ENCODE measurements around the gene ABRACL. TPM values are rescaled to one million over a fixed set of nuclear protein-coding genes. Genes with fewer than 3 reads are reported as not detected.

ABRACL gene
- total and polyA plus RNA-seq, 2 of the 8 experiments (the other 6 are each of a cell fraction or from before 2014, with no cell fraction given): 103 to 167 TPM

DNA sequence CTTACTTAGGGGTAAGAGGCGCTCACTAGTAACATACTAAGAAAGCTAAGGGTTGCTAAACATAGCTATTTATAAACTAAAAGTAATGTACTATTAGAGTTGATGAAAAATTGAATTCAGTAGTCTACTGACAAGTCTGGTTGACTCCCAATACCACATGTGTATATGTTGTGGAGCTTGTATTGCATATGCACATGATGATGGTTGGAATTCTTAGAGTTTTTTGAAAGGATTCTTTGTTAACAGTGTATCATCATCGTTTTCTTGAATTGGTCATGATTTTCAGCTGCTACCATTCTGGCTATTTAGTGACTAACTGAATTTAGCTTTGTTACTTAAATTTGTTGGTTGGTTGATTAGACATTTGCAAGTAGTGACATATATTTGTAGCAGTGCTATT is 27.2 kb downstream of the ABRACL start:
- ChIA-PET CTCF (ENCODE audit: partially characterized antibody) (interaction anchor here (1.1 to 1.9 kb wide), 2 partner anchors 10 to 15 kb away, joined by 3 to 5 read pairs; no protein-coding TSS in a partner anchor), POLR2A (ENCODE audit: partially characterized antibody) (no interaction called here)
- H3K18ac ChIP-seq (ENCODE audit: extremely low read depth, low read length): no peak overlapping the region
- H2BK12ac ChIP-seq (ENCODE audit: low read depth, low read length): no peak overlapping the region
- no peak overlapping the region for H3K23ac ChIP-seq (ENCODE audit: insufficient read length)
- no peaks in the 10 kb centered on the region for H3K9me3 ChIP-seq (ENCODE audit: insufficient read depth in 2 of 2, low read depth in 1 of 2, low read length in 1 of 2)
- H2AFZ ChIP-seq (ENCODE audit: low read length): no peak overlapping the region
- no peaks in the 10 kb centered on the region for H3K79me1 ChIP-seq (ENCODE audit: low read depth, low read length)
- no peak overlapping the region for H2BK15ac ChIP-seq (ENCODE audit: low read length)
- H2BK20ac ChIP-seq (ENCODE audit: low read length): no peak overlapping the region
- no peak overlapping the region for H4K8ac ChIP-seq (ENCODE audit: extremely low read depth, insufficient read depth, low read length)
- FAIRE-seq (no peak), DNase-seq (ENCODE audit: low read depth in 1 of 2, low spot score in 2 of 2) (no peak)
- H3K36me3 ChIP-seq (ENCODE audit: control insufficient read depth in 2 of 4, insufficient read depth in 4 of 4, low read length in 3 of 4): no peaks in the 10 kb centered on the region
- H4K91ac ChIP-seq (replicated peaks; ENCODE audit: insufficient read length, low read length): no peak overlapping the region
- H4K20me1 ChIP-seq (replicated peaks in 1 of 2; ENCODE audit: control insufficient read depth in 1 of 2, insufficient read depth in 2 of 2, low read length in 2 of 2): no peaks in the 10 kb centered on the region
- no peaks in the 10 kb centered on the region for H3K79me2 ChIP-seq (ENCODE audit: control insufficient read depth in 1 of 2, insufficient read depth in 2 of 2, low read length in 2 of 2)
- no peaks in the 10 kb centered on the region for H3K23me2 ChIP-seq (ENCODE audit: low read depth, low read length)
- H3K4me3 ChIP-seq (ENCODE audit: extremely low read depth in 1 of 4, insufficient read depth in 2 of 4, low read depth in 3 of 4, low read length in 4 of 4): no peak overlapping the region
- 90% methylated on average over 2 of the region's 2 CpGs; no CpG with 5 or more reads in 1 of the 2 experiments for WGBS, 2 experiments (ENCODE audit: extremely low coverage in 1 of 2, insufficient coverage in 1 of 2, insufficient read length in 1 of 2, insufficient replicate concordance in 2 of 2, low coverage in 1 of 2, low lambda C conversion rate in 2 of 2, missing lambda C conversion rate in 1 of 2)
- H2BK5ac ChIP-seq (ENCODE audit: low read depth, low read length): no peak overlapping the region
- no peak overlapping the region for H3K56ac ChIP-seq (replicated peaks; ENCODE audit: insufficient read length, low read depth, low read length)
- no peak overlapping the region for H2AK5ac ChIP-seq (ENCODE audit: low read depth, low read length)
- H3K4ac ChIP-seq (replicated peaks; ENCODE audit: insufficient read length, low read depth, low read length): no peak overlapping the region
- no peak overlapping the region for H2BK120ac ChIP-seq (replicated peaks; ENCODE audit: low read depth, low read length)
- no peak overlapping the region for H3K9ac ChIP-seq (replicated peaks in 1 of 4; ENCODE audit: extremely low read depth in 1 of 4, low read depth in 3 of 4, low read length in 3 of 4)
- H3K27me3 ChIP-seq (replicated peaks in 1 of 4; ENCODE audit: control insufficient read depth in 3 of 4, extremely low read depth in 1 of 4, insufficient read depth in 3 of 4, low read length in 3 of 4): no peaks in the 10 kb centered on the region
- no peak overlapping the region for H3K14ac ChIP-seq (ENCODE audit: insufficient read length)
- no peak overlapping the region for H3K27ac ChIP-seq (ENCODE audit: low read depth, low read length)
- no peak overlapping the region for H3K4me2 ChIP-seq (ENCODE audit: insufficient read depth in 1 of 2, low read depth in 2 of 2, low read length in 2 of 2)
- H3K4me1 ChIP-seq (replicated peaks in 1 of 4; ENCODE audit: control insufficient read depth in 3 of 4, insufficient read depth in 4 of 4, low read length in 3 of 4): no peaks in the 10 kb centered on the region
- H4K5ac ChIP-seq (ENCODE audit: insufficient read length, low read depth, low read length): no peak overlapping the region
- TF ChIP-seq SUZ12 (IDR thresholded peaks at IDR 0.05; ENCODE audit: low read length) (no peak), EP300 (IDR thresholded peaks at IDR 0.05; ENCODE audit: borderline replicate concordance in 1 of 2, low read depth in 2 of 2, low read length in 2 of 2) (no peak), CBX8 (IDR thresholded peaks at IDR 0.05; ENCODE audit: borderline replicate concordance, low read depth, low read length) (no peak), GTF2F1 (IDR thresholded peaks at IDR 0.05; ENCODE audit: borderline replicate concordance, low read depth, low read length) (no peak), SP1 (IDR thresholded peaks at IDR 0.05; ENCODE audit: low read depth, low read length) (no peak), BCL11A (IDR thresholded peaks at IDR 0.05; ENCODE audit: low read depth in 2 of 2, low read length in 2 of 2) (no peak), FOSL1 (IDR thresholded peaks at IDR 0.05; ENCODE audit: insufficient read depth, low read depth, low read length) (no peak), TCF12 (IDR thresholded peaks at IDR 0.05; ENCODE audit: low read depth, low read length) (no peak)
- TF ChIP-seq, protein P1, sequence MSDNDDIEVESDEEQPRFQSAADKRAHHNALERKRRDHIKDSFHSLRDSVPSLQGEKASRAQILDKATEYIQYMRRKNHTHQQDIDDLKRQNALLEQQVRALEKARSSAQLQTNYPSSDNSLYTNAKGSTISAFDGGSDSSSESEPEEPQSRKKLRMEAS (IDR thresholded peaks at IDR 0.05): no peak
